ENCODE measurements around the gene PDE6A.

Gene PDE6A

GRCh38 chr5:149851211-149851610 lies 93.4 kb downstream of the PDE6A start:
- no peaks in the 10 kb centered on the region for H3K4me1 ChIP-seq (ENCODE audit: control insufficient read depth, insufficient read depth, low read length)
- POLR2A ChIA-PET = no interaction called here
- no peaks in the 10 kb centered on the region for H3K9me3 ChIP-seq (ENCODE audit: control insufficient read depth, insufficient read depth, low read depth, low read length)
- H3K27ac ChIP-seq (ENCODE audit: extremely low read depth, low read depth, low read length) = no peak overlapping the region
- H3K36me3 ChIP-seq (ENCODE audit: control insufficient read depth in 2 of 2, insufficient read depth in 1 of 2, low read length in 2 of 2) = peaks cover 4 to 14% of the 10 kb centered on the region in 2 experiments; a peak in 2 of 3 replicates
- no peak for TF ChIP-seq ZNF404 (tag by site-specific recombination; IDR thresholded peaks at IDR 0.05)
- no peak for TF ChIP-seq ZNF529 (tag by site-specific recombination; IDR thresholded peaks at IDR 0.05; ENCODE audit: insufficient replicate concordance)
- TF ChIP-seq ZBTB21 (tag by site-specific recombination; IDR thresholded peaks at IDR 0.05) = no peak
- no peak for TF ChIP-seq ZNF701 (tag by site-specific recombination; IDR thresholded peaks at IDR 0.05)
- no peak for TF ChIP-seq KLF9 (tag by site-specific recombination; IDR thresholded peaks at IDR 0.05; ENCODE audit: low read depth)
- no peak for TF ChIP-seq ZNF292 (tag by site-specific recombination; IDR thresholded peaks at IDR 0.05; ENCODE audit: borderline replicate concordance, low read depth)
- no peak for TF ChIP-seq ZNF426 (tag by site-specific recombination; IDR thresholded peaks at IDR 0.05)
- TF ChIP-seq ZNF639 (tag by site-specific recombination; IDR thresholded peaks at IDR 0.05) = no peak
- TF ChIP-seq KLF7 (tag by site-specific recombination; IDR thresholded peaks at IDR 0.05; ENCODE audit: borderline replicate concordance) = no peak
- no peak for TF ChIP-seq ZNF10 (tag by site-specific recombination; IDR thresholded peaks at IDR 0.05)
- no peak for TF ChIP-seq PBX3 (CRISPR knock-in tag; IDR thresholded peaks at IDR 0.05)
- no peak for TF ChIP-seq ZNF692 (tag by site-specific recombination; IDR thresholded peaks at IDR 0.05)
- TF ChIP-seq ZNF19 (tag by site-specific recombination; IDR thresholded peaks at IDR 0.05; ENCODE audit: low read depth) = no peak
- TF ChIP-seq ZSCAN18 (tag by site-specific recombination; IDR thresholded peaks at IDR 0.05) = no peak
- no peak for TF ChIP-seq ZNF311 (tag by site-specific recombination; IDR thresholded peaks at IDR 0.05; ENCODE audit: borderline replicate concordance)
- TF ChIP-seq ZNF530 (tag by site-specific recombination; IDR thresholded peaks at IDR 0.05; ENCODE audit: low read depth) = no peak
- H3K4me3 ChIP-seq (ENCODE audit: low read depth, low read length) = no peak overlapping the region
- CTCF ChIA-PET = interaction anchor here (1.0 to 22.2 kb wide), 6 partner anchors 16 to 214 kb away, joined by 3 to 355 read pairs (median 53); partner anchors contain the start of genes PPARGC1B and SLC26A2

- Histone ChIP-seq H3K4me1 (ENCODE audit: control insufficient read depth, insufficient read depth, low read length) (no peaks in the 10 kb centered on the region), H3K27ac (ENCODE audit: extremely low read depth, low read depth, low read length) (no peak overlapping the region), H3K4me3 (ENCODE audit: low read depth, low read length) (no peak overlapping the region), H3K9me3 (ENCODE audit: control insufficient read depth, insufficient read depth, low read depth, low read length) (no peaks in the 10 kb centered on the region), H3K36me3 (ENCODE audit: control insufficient read depth in 2 of 2, insufficient read depth in 1 of 2, low read length in 2 of 2) (peaks cover 4 to 24% of the 10 kb centered on the region in 2 experiments; a peak in 2 of 3 replicates)
- no peak for TF ChIP-seq GFI1B (tag by site-specific recombination; IDR thresholded peaks at IDR 0.05)
- TF ChIP-seq SP2 (tag by site-specific recombination; IDR thresholded peaks at IDR 0.05) = no peak
- TF ChIP-seq ZNF501 (tag by site-specific recombination; IDR thresholded peaks at IDR 0.05) = no peak
- no peak for TF ChIP-seq ZFP41 (tag by site-specific recombination; IDR thresholded peaks at IDR 0.05; ENCODE audit: borderline replicate concordance)
- ChIA-PET CTCF (interaction anchor here (0.7 to 22.2 kb wide), 8 partner anchors 15 to 460 kb away, joined by 3 to 355 read pairs (median 16); partner anchors contain the start of genes PPARGC1B and SLC26A2), POLR2A (no interaction called here)
These were observed 94.4 kb downstream of the PDE6A start for GRCh38 chr5:149849966-149850910.

All from HEK293 (cell line).